ENCODE measurements around the gene LRRK1.

Gene LRRK1

DNA sequence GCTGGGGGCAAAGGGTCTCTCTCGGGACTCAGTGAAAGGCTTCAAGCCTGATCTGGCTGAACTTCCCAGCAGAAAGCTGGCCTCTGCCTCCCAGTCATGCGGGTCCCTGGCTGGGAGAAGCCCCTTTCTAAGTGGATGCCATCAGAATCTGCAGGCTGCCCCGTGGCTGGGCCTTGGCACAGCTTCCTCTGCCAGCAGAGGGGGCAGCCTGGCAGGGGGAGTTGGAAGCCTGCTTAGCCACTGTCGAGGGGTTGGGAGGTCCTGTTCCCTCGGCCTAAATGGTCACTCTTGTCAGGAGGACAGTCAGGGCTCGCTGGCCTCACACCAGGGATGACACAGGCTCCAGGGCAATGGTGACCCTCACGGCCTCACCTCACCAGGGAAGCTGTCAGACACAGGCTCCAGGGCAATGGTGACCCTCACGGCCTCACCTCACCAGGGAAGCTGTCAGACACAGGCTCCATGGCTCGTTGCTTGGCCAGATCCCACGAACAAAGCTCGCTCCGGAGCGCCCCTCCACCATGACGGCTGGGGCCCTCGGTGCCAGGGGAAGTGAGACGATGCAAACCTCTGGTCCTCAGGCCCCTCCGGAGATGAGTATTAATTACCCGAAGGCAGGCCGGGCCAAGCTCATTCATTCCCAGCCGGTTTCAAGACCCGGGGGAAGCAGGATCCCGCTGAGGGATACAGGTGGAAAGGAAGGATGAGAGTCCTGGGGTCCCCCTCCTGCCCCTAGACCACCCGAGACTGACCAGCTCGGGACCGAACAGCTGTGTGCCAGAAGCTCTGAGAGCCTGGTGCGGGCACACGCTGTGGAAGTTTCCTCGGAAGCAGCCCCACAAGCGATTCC is 181.7 kb downstream of the LRRK1 start:
- no peak for DNase-seq

GRCh38 chr15:101101676-101102075 is 182.5 kb downstream of the LRRK1 start:
- no peak for DNase-seq

- no peak for DNase-seq
Measured at GRCh38 chr15:101102746-101103145, 183.6 kb downstream of the LRRK1 start.

DNA sequence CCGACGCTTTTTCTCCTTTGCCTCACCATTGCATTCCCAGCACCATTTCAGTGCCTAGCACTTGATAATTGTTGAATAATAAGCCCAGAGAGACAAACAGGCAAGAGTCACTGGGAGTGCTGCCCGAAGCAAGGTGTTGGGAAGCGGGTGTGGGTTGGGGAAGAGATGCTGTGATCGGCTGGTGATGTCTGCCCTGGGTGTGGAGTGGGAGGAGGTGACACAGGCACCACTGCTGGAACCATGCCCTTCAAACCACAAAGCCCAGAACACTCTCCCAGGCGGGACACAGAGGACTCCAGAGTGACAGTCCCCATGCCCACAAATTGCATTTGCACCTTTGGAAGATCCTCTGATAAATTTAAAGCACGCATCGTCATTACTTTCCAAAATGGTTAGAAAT is 184.4 kb downstream of the LRRK1 start:
- DNase-seq = no peak

- no peak for DNase-seq
Measured at GRCh38 chr15:101104141-101104540, 185.0 kb downstream of the LRRK1 start.

DNA sequence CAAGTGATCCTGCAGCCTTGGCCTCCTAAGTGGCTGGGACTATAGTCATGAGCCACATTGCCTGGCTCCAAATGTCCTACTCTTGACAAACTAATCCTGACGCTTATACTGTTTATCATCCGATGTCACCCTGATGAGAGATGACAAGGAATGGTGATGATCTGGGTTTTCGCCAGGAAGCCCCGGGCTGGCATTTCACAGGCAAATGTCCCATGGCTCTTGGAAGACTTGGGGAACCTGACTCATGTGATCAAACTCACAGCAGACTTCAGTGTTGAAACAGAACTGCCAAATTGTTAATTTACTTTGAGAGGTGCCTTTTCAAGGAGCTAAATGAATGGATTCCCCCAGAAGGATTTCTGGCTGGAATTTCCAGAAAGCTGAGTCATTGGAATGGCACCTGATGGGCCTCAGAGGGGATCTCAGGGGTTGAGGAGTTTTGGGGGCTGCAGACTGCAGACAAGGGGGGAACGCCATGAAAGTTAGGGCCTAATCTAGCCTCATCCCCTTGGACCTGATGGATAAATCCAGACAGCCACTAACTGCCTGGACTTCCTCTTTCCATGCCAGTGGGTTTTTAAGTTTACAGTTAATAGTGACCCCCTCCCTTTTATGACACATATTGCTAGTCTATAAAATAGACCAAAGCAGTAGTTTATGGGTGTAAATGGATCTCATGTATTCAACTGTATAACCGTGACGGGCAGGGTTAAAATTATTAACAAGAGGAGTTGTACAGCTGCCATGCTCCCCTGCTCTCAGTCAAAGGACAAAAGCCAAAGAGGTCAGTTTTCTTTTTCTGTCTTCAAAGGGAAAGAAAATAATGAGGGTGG is 186.1 kb downstream of the LRRK1 start:
- no peak for DNase-seq

- no peak for DNase-seq
Measured at GRCh38 chr15:101107101-101107500, 187.9 kb downstream of the LRRK1 start.

DNA sequence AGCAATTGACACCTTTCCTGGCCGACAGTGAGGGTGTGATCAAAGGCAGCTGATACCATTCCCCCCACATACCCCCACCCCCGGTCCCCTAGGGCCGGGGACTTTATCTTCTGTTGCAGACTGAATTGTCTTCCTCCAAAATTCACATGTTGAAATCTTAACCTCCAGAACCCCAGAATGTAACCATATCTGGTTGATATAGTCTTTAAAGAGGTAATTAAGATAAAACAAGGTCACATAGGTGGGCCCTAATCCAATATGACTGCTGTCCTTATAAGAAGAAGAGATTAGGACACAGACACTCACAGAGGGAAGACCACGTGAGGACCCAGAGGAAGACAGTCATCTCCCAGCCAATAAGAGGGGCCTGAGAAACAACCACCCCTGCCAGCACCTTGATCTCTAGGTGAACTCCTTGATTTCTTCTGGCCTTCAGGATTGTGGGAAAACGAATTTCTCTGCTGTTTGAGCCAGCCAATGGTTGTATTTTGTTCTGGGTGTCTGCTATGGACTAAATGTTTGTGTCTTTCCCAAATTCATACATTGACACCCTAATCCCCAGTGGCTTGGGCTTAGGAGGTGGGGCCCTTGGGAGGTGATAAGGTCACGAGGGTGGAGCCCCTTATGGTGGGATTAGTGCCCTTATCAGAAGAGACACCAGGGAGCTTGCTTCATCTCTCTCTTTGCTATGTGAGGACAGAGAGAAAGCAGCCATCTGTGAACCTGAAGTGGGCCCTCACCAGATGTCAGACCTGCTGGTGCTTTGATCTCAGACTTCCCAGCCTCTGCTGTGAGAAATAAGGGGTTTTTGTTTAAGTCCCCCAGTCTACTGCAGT is 188.7 kb downstream of the LRRK1 start:
- DNase-seq = no peak

DNA sequence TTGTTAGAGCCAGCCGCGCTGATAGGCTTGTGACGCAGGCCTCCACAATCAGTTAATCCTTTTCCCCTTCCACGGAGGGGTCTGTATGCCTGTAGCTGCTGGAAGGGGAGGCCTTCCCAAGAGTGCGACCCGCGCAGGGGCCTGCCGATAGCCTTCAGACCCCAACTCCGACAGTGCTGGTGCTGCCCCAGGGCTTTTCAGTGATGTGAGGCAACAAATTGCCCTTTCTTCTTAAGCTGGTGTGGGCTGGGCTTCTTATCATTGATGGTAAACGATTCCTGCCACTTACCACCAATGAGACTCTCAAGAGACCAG is 189.3 kb downstream of the LRRK1 start:
- DNase-seq = no peak

- no peak for DNase-seq
Measured at GRCh38 chr15:101108791-101109190, 189.6 kb downstream of the LRRK1 start.

GRCh38 chr15:101110681-101111569 is 191.8 kb downstream of the LRRK1 start:
- DNase-seq = no peak

DNA sequence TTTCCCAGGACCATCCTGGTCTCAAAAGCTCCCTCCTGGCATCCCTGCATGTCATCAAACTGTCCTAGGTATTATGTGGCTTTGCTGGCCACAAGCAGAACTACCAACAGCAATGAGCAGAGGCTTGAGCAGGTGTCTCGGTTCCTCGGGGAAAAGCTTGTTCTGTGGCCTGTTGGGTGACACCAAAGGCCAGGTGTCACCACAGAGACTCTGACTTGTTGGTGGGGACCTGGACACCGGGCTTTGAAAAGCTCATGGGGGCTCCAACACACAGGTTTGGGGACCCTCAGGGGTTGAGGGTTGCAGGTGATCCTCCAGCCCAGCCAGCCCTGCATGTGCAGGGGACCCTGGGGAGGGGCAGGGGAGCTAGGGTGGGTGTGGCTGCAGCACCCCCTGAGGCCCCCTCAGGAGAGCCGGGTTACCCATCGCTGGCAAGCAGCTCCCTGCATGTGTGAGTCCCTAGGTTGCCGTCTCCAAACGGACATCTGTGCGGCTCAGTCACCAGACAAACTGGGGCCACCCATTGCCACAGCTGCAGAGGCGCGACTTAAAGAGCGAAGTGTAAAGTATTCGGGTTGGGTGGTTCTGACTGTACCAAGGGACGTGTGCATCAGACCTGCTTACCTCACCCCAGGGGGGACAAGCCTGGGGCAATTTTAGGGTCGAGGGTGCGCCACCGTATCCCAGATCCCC is 192.6 kb downstream of the LRRK1 start:
- no peak for DNase-seq

DNA sequence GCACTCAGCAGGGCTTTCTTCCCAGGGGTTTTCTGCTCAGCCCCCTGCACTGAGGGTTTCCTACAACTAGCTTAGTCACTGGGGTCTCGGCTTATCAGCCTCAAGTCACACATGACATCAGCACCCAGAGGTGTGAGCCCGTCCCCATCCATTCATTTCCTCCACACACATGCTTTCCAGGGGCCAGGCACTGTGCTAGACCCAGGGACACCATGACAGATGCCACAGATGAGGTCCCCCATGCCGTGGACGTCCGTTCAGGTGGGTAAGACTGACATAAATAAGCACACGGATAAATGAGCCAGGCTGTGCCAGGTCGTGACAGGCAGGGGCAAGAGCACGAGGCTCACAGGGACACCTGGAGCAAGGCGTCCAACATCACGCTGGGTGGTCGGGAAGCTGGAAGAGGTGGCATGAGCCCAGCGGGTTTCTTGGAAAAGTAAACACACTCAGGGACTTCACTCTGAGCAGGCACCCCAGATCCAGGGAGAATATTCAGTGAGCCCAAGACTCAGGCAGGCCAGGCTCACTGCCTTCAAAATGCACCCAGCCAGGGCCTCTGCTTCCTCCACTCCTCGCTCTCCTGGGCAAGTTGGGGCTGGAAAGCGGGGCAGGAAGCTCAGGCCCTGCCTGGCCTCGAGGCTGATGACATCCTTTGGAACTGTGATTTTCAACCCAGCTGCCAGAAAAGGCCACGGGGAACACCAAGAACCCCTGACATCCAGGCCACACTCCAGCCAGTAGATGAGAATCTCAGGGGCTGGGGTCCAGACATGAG is 193.4 kb downstream of the LRRK1 start:
- DNase-seq = no peak

DNA sequence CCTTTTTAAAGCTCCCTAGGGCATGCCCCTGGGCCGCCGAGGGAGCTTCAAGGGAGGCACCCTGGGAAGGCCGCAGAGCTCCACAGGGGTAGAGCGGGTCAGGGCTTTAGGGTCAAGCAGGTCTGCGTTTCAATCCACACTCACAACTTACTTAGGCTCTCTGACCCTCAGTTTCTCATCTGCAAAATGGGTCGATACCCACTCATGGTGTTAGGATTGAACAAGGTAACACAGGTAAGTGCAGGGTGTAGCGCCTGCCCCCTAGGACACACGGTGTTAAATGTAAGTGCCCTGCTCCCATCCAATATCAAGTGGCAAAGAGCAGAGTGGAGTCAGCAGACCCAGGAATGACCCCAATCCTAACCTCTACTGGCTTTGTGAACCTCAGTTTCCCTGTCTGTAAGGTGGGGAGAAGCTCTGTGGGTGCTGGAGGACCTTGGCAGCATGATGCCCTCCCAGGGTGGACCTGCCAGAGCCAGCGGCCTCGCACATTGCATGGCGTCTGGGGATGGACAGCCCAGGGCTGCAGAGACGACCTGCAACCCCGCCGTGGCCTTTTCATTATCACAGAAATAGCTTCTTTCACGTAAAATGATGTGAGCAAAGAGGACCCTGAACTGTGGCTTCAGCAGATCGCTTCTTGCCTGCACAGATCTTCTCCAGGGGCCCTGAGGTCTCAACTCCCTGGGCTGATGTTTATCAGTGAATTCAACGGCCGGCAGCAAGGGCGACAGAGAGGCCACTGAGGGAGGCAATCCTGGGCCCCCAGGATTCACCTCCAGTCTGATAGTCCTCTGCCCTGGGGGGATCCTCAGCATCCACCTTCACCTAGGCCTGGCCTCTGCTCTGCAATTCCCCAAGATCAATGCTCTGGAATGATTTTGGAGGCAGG is 194.2 kb downstream of the LRRK1 start:
- no peak for DNase-seq

- no peak for DNase-seq
Measured at GRCh38 chr15:101114166-101114565, 195.0 kb downstream of the LRRK1 start.

DNA sequence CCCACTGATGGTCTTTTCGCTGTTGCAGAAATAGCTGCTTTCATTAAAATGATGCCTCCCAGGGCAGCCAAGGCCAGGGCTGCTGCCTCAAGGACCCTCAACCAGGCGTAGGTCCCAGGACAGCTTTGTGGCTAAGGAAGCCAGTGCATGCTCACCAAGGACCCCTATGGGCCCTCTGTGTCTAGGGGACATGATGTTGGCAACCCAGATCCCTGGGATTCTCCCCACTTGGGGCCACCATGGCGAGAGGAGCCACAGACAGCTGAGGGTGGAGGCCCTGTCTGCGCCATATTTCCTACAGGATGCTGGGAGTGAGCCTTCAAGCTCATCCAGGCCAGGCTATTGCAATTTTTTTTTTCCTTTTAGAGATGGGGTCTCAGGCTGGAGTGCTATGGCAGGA is 195.5 kb downstream of the LRRK1 start:
- DNase-seq = no peak

DNA sequence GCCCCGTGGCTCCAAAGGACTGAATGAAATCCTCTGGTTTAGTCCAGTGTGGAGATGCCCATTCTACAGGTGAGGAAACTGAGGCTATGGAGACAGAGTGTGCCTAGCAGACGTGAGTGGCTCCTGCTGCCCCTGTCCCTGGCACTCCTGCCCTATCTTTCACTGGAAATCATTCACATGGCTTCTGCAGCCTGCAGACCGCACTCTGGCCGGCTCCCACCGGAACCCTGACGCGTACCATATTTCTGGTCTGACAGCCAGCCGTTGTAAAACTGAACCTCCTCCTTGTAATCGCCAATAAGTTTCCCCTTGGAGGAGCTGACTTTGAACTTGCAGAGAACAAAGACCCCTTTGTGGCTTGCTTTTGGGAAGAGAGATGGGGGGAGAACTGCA is 196.2 kb downstream of the LRRK1 start:
- DNase-seq = no peak

GRCh38 chr15:101115786-101116680 is 196.9 kb downstream of the LRRK1 start:
- DNase-seq = no peak

- DNase-seq = no peak
Measured at GRCh38 chr15:101116681-101116976, 197.5 kb downstream of the LRRK1 start.

All from activated CD4-positive, alpha-beta T cell treated with anti-CD3 and anti-CD28 coated beads for 48 hours (primary cell).